ENCODE data around the gene CSF1R. TPM values are rescaled to one million over a fixed set of nuclear protein-coding genes. Genes with fewer than 3 reads are reported as not detected.

Gene CSF1R
- total and polyA plus RNA-seq, 2 of the 8 experiments (the other 6 are each of a cell fraction or from before 2014, with no cell fraction given), result 0.12 TPM; not detected in 1

- Histone ChIP-seq H3K79me1 (ENCODE audit: low read depth, low read length) (no peaks in the 10 kb centered on the region), H3K27me3 (replicated peaks in 1 of 4; ENCODE audit: control insufficient read depth in 3 of 4, extremely low read depth in 1 of 4, insufficient read depth in 3 of 4, low read length in 3 of 4) (peaks cover 0 to 2% (median 0%) of the 10 kb centered on the region in 4 experiments; a peak in 2 of 7 replicates), H3K4me2 (ENCODE audit: insufficient read depth in 1 of 2, low read depth in 2 of 2, low read length in 2 of 2) (no peak overlapping the region), H2BK15ac (ENCODE audit: low read length) (no peak overlapping the region), H2BK120ac (replicated peaks; ENCODE audit: low read depth, low read length) (no peak overlapping the region), H3K14ac (ENCODE audit: insufficient read length) (no peak overlapping the region), H3K79me2 (ENCODE audit: control insufficient read depth in 1 of 2, insufficient read depth in 2 of 2, low read length in 2 of 2) (no peaks in the 10 kb centered on the region), H3K23me2 (ENCODE audit: low read depth, low read length) (no peaks in the 10 kb centered on the region), H4K8ac (ENCODE audit: extremely low read depth, insufficient read depth, low read length) (no peak overlapping the region), H3K18ac (ENCODE audit: extremely low read depth, low read length) (no peak overlapping the region), H3K4ac (replicated peaks; ENCODE audit: insufficient read length, low read depth, low read length) (no peak overlapping the region), H3K4me3 (ENCODE audit: extremely low read depth in 1 of 4, insufficient read depth in 2 of 4, low read depth in 3 of 4, low read length in 4 of 4) (no peak overlapping the region), H4K91ac (replicated peaks; ENCODE audit: insufficient read length, low read length) (no peak overlapping the region), H3K9ac (replicated peaks in 1 of 4; ENCODE audit: extremely low read depth in 1 of 4, low read depth in 3 of 4, low read length in 3 of 4) (no peak overlapping the region), H3K4me1 (replicated peaks in 1 of 4; ENCODE audit: control insufficient read depth in 3 of 4, insufficient read depth in 4 of 4, low read length in 3 of 4) (peaks cover 0 to 14% (median 2%) of the 10 kb centered on the region in 4 experiments; a peak in 3 of 7 replicates), H3K23ac (ENCODE audit: insufficient read length) (no peak overlapping the region), H4K20me1 (replicated peaks in 1 of 2; ENCODE audit: control insufficient read depth in 1 of 2, insufficient read depth in 2 of 2, low read length in 2 of 2) (no peaks in the 10 kb centered on the region), H3K27ac (ENCODE audit: low read depth, low read length) (no peak overlapping the region), H3K36me3 (ENCODE audit: control insufficient read depth in 2 of 4, insufficient read depth in 4 of 4, low read length in 3 of 4) (no peaks in the 10 kb centered on the region), H2AK5ac (ENCODE audit: low read depth, low read length) (no peak overlapping the region), H2AFZ (ENCODE audit: low read length) (no peak overlapping the region), H3K9me3 (ENCODE audit: insufficient read depth in 2 of 2, low read depth in 1 of 2, low read length in 1 of 2) (no peaks in the 10 kb centered on the region), H3K56ac (replicated peaks; ENCODE audit: insufficient read length, low read depth, low read length) (no peak overlapping the region), H2BK20ac (ENCODE audit: low read length) (no peak overlapping the region), H2BK12ac (ENCODE audit: low read depth, low read length) (no peak overlapping the region), H2BK5ac (ENCODE audit: low read depth, low read length) (no peak overlapping the region), H4K5ac (ENCODE audit: insufficient read length, low read depth, low read length) (no peak overlapping the region)
- TF ChIP-seq YY1 (IDR thresholded peaks at IDR 0.05; ENCODE audit: low read depth, low read length) (no peak), CEBPB (IDR thresholded peaks at IDR 0.05; ENCODE audit: low read depth, low read length) (no peak), KDM4A (IDR thresholded peaks at IDR 0.05; ENCODE audit: low read depth, low read length, severe bottlenecking) (no peak), TEAD4 (IDR thresholded peaks at IDR 0.05; ENCODE audit: low read depth, low read length) (no peak), GABPA (IDR thresholded peaks at IDR 0.05; ENCODE audit: borderline replicate concordance, insufficient read depth, low read length) (no peak), SIX5 (IDR thresholded peaks at IDR 0.05; ENCODE audit: low read depth, low read length) (no peak), CREB1 (IDR thresholded peaks at IDR 0.05) (no peak)
- POLR2A ChIA-PET (ENCODE audit: partially characterized antibody), result no interaction called here
- DNase-seq (ENCODE audit: low read depth in 1 of 2, low spot score in 2 of 2) (no peak), FAIRE-seq (no peak)
- WGBS, 2 experiments (ENCODE audit: extremely low coverage in 1 of 2, insufficient coverage in 1 of 2, insufficient read length in 1 of 2, insufficient replicate concordance in 2 of 2, low coverage in 1 of 2, low lambda C conversion rate in 2 of 2, missing lambda C conversion rate in 1 of 2), result 88% methylated on average over 6 of the region's 7 CpGs; no CpG with 5 or more reads in 1 of the 2 experiments
- CTCF ChIA-PET (ENCODE audit: partially characterized antibody), result interaction anchor here (0.6 to 3.4 kb wide), 12 partner anchors 10 to 222 kb away, joined by 3 to 17 read pairs (median 4); partner anchors contain the start of gene CSF1R
These were observed 21.6 kb downstream of the CSF1R start for GRCh38 chr5:150064681-150065220.
